H9 (cell line): Measurements from ENCODE around the gene ZSCAN25. TPM values are rescaled to one million over a fixed set of nuclear protein-coding genes. Genes with fewer than 3 reads are reported as not detected.
A peak's percentile ranks its signal among the peaks of the same experiment; 100 is the strongest.

Experiments used
- DNase-seq: peaks from one replicate; pipeline ENCODE4 v3.0.0-alpha.2; 2017
- H2AFZ ChIP-seq: one replicate; pipeline ENCODE4 v1.6.1; 2013; ENCODE audit warnings: mild to moderate bottlenecking, low read length, control low read depth, moderate library complexity
- H2AK5ac ChIP-seq: 2 replicates; pipeline ENCODE4 v1.6.1; 2013; ENCODE audit warnings: low read length, control low read depth, mixed read lengths; ENCODE audit not compliant: insufficient read length
- H2BK120ac ChIP-seq: one replicate; pipeline ENCODE4 v1.6.1; 2013; ENCODE audit warnings: low read depth, mild to moderate bottlenecking, low read length, control low read depth, inconsistent platforms; ENCODE audit not compliant: poor library complexity, severe bottlenecking
- H2BK12ac ChIP-seq: 2 replicates; pipeline ENCODE4 v1.6.1; 2013; ENCODE audit warnings: low read length, control low read depth, mixed read lengths, low read depth; ENCODE audit not compliant: insufficient read length
- H2BK15ac ChIP-seq: 2 replicates; pipeline ENCODE4 v1.6.1; 2013; ENCODE audit warnings: low read depth, low read length, control low read depth
- H2BK20ac ChIP-seq: one replicate; pipeline ENCODE4 v1.6.1; 2013; ENCODE audit warnings: low read depth, mild to moderate bottlenecking, low read length, control low read depth, inconsistent platforms; ENCODE audit not compliant: poor library complexity, severe bottlenecking
- H2BK5ac ChIP-seq: 2 replicates; pipeline ENCODE4 v1.6.1; 2013; ENCODE audit warnings: low read length, control low read depth, mixed read lengths; ENCODE audit not compliant: insufficient read length
- H3K14ac ChIP-seq: 2 replicates; pipeline ENCODE4 v1.6.1; 2013; ENCODE audit warnings: low read length, control low read depth; ENCODE audit not compliant: insufficient read depth
- H3K18ac ChIP-seq: 2 replicates; pipeline ENCODE4 v1.6.1; 2013; ENCODE audit warnings: low read depth, mild to moderate bottlenecking, mixed read lengths, low read length, control low read depth; ENCODE audit not compliant: insufficient read length
- H3K23ac ChIP-seq: 2 replicates; pipeline ENCODE4 v1.6.1; 2013; ENCODE audit warnings: low read length, control low read depth, mixed read lengths, low read depth; ENCODE audit not compliant: insufficient read length
- H3K23me2 ChIP-seq: 2 replicates; pipeline ENCODE4 v1.6.1; 2013; ENCODE audit warnings: low read depth, mild to moderate bottlenecking, mixed read lengths, low read length, control low read depth; ENCODE audit not compliant: insufficient read length, poor library complexity, severe bottlenecking
- H3K27ac ChIP-seq: 2 replicates; pipeline ENCODE4 v1.5.1; 2013; ENCODE audit warnings: low read length, control low read depth, mixed read lengths, low read depth; ENCODE audit not compliant: insufficient read length
- H3K27me3 ChIP-seq: 2 replicates; pipeline ENCODE4 v1.6.1; 2013; ENCODE audit warnings: low read length, control low read depth, inconsistent platforms; ENCODE audit not compliant: insufficient read depth
- H3K4ac ChIP-seq: 2 replicates; pipeline ENCODE4 v1.6.1; 2013; ENCODE audit warnings: low read depth, mild to moderate bottlenecking, control low read depth, inconsistent platforms, low read length, moderate library complexity
- H3K4me1 ChIP-seq: 2 replicates; pipeline ENCODE4 v1.6.1; 2013; ENCODE audit warnings: low read length, control low read depth, inconsistent platforms; ENCODE audit not compliant: insufficient read depth
- H3K4me2 ChIP-seq: 2 replicates; pipeline ENCODE4 v1.6.1; 2013; ENCODE audit warnings: low read length, control low read depth, mixed read lengths; ENCODE audit not compliant: insufficient read length, insufficient read depth
- H3K56ac ChIP-seq: 2 replicates; pipeline ENCODE4 v1.6.1; 2013; ENCODE audit warnings: low read depth, mild to moderate bottlenecking, mixed read lengths, low read length, control low read depth; ENCODE audit not compliant: insufficient read length
- H3K79me1 ChIP-seq: 2 replicates; pipeline ENCODE4 v1.6.1; 2013; ENCODE audit warnings: low read depth, mild to moderate bottlenecking, moderate library complexity, low read length, control low read depth, inconsistent platforms; ENCODE audit not compliant: insufficient read depth, poor library complexity, severe bottlenecking
- H3K79me2 ChIP-seq: 2 replicates; pipeline ENCODE4 v1.6.1; 2013; ENCODE audit warnings: low read length, control low read depth, inconsistent platforms; ENCODE audit not compliant: insufficient read depth
- H3K9ac ChIP-seq: 2 replicates; pipeline ENCODE4 v1.6.1; 2013; ENCODE audit warnings: low read length, control low read depth, mixed read lengths; ENCODE audit not compliant: insufficient read length; ENCODE audit errors: extremely low read depth
- H3K9me3 ChIP-seq: one replicate; pipeline ENCODE4 v1.6.1; 2013; ENCODE audit warnings: low read depth, low read length, inconsistent platforms; ENCODE audit not compliant: control insufficient read depth
- H3T11ph ChIP-seq: one replicate; pipeline ENCODE4 v1.6.1; 2013; ENCODE audit warnings: mild to moderate bottlenecking, low read length, control low read depth, inconsistent platforms
- H4K20me1 ChIP-seq: one replicate; pipeline ENCODE4 v1.6.1; 2013; ENCODE audit not compliant: control insufficient read depth, insufficient read length, insufficient read depth
- H4K5ac ChIP-seq: 2 replicates; pipeline ENCODE4 v1.6.1; 2013; ENCODE audit warnings: low read depth, mild to moderate bottlenecking, mixed read lengths, low read length, control low read depth; ENCODE audit not compliant: insufficient read length
- H4K8ac ChIP-seq: replicated peaks from 2 replicates; pipeline ENCODE4 v1.6.1; 2013; ENCODE audit warnings: low read length, control low read depth, mixed read lengths, low read depth; ENCODE audit not compliant: insufficient read length
- H4K91ac ChIP-seq: 2 replicates; pipeline ENCODE4 v1.6.1; 2013; ENCODE audit warnings: low read depth, mild to moderate bottlenecking, moderate library complexity, mixed read lengths, low read length, control low read depth; ENCODE audit not compliant: insufficient read length
- H3K27ac Mint-ChIP-seq, 3 experiments: 2 replicates in 2 of 3; 3 replicates in 1 of 3; pipeline ENCODE4 v1.8.0; 2020 to 2021; ENCODE audit warnings: mixed read lengths in 3 of 3, mild to moderate bottlenecking in 1 of 3, moderate library complexity in 1 of 3
- H3K27me3 Mint-ChIP-seq: 2 replicates; pipeline ENCODE4 v1.8.0; 2021; ENCODE audit warnings: low read depth, mild to moderate bottlenecking, moderate library complexity, mixed read lengths
- H3K36me3 Mint-ChIP-seq, 3 experiments: 2 replicates in 2 of 3; 3 replicates in 1 of 3; pipeline ENCODE4 v1.8.0; 2020 to 2021; ENCODE audit warnings: low read depth in 3 of 3, mixed read lengths in 3 of 3; ENCODE audit not compliant: insufficient read depth in 1 of 3
- H3K4me1 Mint-ChIP-seq, 2 experiments: 2 replicates each; pipeline ENCODE4 v1.8.0; 2020; ENCODE audit warnings: mixed read lengths in 2 of 2
- H3K4me3 Mint-ChIP-seq, 2 experiments: 2 replicates in 1 of 2; 3 replicates in 1 of 2; pipeline ENCODE4 v1.8.0; 2020 to 2021; ENCODE audit warnings: mild to moderate bottlenecking in 2 of 2, mixed read lengths in 2 of 2, moderate library complexity in 1 of 2
- H3K9me3 Mint-ChIP-seq, 2 experiments: 2 replicates in 1 of 2; 3 replicates in 1 of 2; pipeline ENCODE4 v1.8.0; 2020; ENCODE audit warnings: mild to moderate bottlenecking in 2 of 2, mixed read lengths in 2 of 2, moderate library complexity in 1 of 2
- WGBS: extraction: QIAGEN DNeasy Blood & Tissue Kit; methylation state at CpG from one replicate; pipeline ENCODE4 v1.1.7; 2013; ENCODE audit warnings: missing lambda C conversion rate, low lambda C conversion rate, mixed read lengths; ENCODE audit not compliant: insufficient read length; ENCODE audit errors: extremely low coverage; 5-methylcytosine and 5-hydroxymethylcytosine counted together
- total RNA-seq: library from RNA; stranded (reverse); gene quantifications from 2 replicates; pipeline ENCODE4 v1.2.1, GENCODE V29; 2021
- TF ChIP-seq, protein P1 (sequence below): fragments of 200-600 bp; sonication (generic); conservative IDR thresholded peaks from 3 replicates; pipeline ENCODE4 v1.8.0; 2021; ENCODE audit warnings: antibody characterized with exemption, mild to moderate bottlenecking

The ZSCAN25 gene
- total RNA-seq, 1 experiment from 2014 or later = 21.3 TPM

DNA sequence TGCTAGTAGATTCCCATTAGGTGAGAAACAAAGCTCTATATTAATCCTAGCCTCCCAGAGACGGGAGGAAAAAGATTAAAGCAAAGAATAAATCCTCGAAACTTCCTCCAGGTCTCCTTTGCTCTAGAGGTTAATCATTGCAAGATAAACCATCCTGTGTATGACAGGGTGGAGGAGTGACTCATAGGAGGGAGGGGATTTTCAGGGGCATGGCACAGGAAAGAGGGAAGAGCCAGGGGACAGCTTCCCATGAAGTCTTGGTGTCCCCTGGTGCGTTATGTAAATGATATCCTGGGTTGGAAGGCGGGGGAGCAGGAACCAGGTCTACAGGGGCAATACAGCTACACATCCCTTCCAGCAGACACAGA, 62.3 kb downstream of the ZSCAN25 start:
- Histone ChIP-seq H3K9ac (no peak overlapping the region), H2BK12ac (no peak overlapping the region), H4K91ac (no peak overlapping the region), H3K18ac (no peak overlapping the region), H3K4ac (no peak overlapping the region), H3K23me2 (no peaks in the 10 kb centered on the region), H3K27me3 (no peaks in the 10 kb centered on the region), H3K23ac (no peak overlapping the region), H2BK5ac (no peak overlapping the region), H3K4me2 (no peak overlapping the region), H3T11ph (no peak overlapping the region), H3K9me3 (no peaks in the 10 kb centered on the region), H3K4me1 (no peaks in the 10 kb centered on the region), H3K79me2 (no peaks in the 10 kb centered on the region), H2BK20ac (no peak overlapping the region), H4K8ac (no peak overlapping the region), H3K56ac (no peak overlapping the region), H3K79me1 (no peaks in the 10 kb centered on the region), H2AK5ac (no peak overlapping the region), H3K27ac (no peak overlapping the region), H2AFZ (no peak overlapping the region), H4K20me1 (no peaks in the 10 kb centered on the region), H2BK15ac (no peak overlapping the region), H2BK120ac (no peak overlapping the region), H4K5ac (no peak overlapping the region), H3K14ac (no peak overlapping the region)
- TF ChIP-seq, protein P1, sequence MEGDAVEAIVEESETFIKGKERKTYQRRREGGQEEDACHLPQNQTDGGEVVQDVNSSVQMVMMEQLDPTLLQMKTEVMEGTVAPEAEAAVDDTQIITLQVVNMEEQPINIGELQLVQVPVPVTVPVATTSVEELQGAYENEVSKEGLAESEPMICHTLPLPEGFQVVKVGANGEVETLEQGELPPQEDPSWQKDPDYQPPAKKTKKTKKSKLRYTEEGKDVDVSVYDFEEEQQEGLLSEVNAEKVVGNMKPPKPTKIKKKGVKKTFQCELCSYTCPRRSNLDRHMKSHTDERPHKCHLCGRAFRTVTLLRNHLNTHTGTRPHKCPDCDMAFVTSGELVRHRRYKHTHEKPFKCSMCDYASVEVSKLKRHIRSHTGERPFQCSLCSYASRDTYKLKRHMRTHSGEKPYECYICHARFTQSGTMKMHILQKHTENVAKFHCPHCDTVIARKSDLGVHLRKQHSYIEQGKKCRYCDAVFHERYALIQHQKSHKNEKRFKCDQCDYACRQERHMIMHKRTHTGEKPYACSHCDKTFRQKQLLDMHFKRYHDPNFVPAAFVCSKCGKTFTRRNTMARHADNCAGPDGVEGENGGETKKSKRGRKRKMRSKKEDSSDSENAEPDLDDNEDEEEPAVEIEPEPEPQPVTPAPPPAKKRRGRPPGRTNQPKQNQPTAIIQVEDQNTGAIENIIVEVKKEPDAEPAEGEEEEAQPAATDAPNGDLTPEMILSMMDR = no peak
- Mint-ChIP-seq H3K4me1 (peaks cover 17 to 21% of the 10 kb centered on the region in 2 experiments), H3K4me3 (no peak overlapping the region), H3K36me3 (peaks cover 0 to 8% (median 6%) of the 10 kb centered on the region in 3 experiments; a peak in 2 of 7 replicates), H3K27ac (no peak overlapping the region; a peak in 1 of 7 replicates), H3K27me3 (peaks cover 4% of the 10 kb centered on the region), H3K9me3 (peaks cover 0 to 17% of the 10 kb centered on the region in 2 experiments; a peak in 4 of 5 replicates)
- WGBS = no CpG with 5 or more reads among the region's 4 CpGs
- peak; percentile 32 for DNase-seq
